AG09309 (cell line): Measurements from ENCODE around the gene AJAP1.

Source experiments
- DNase-seq: peaks from one replicate; pipeline ENCODE4 v3.0.0-alpha.2; 2010; ENCODE audit warnings: low read depth
- H3K4me3 ChIP-seq: 2 replicates; pipeline ENCODE4 v1.5.1; 2011; ENCODE audit warnings: mild to moderate bottlenecking, low read depth, low read length, moderate library complexity; ENCODE audit not compliant: control insufficient read depth
- TF ChIP-seq, protein P1 (sequence below): IDR thresholded peaks from 2 replicates; pipeline ENCODE4 v1.5.1; 2011; ENCODE audit warnings: mild to moderate bottlenecking, low read depth, low read length, inconsistent platforms; ENCODE audit not compliant: insufficient read depth, control insufficient read depth; ENCODE audit errors: missing control alignments

Gene AJAP1

DNA sequence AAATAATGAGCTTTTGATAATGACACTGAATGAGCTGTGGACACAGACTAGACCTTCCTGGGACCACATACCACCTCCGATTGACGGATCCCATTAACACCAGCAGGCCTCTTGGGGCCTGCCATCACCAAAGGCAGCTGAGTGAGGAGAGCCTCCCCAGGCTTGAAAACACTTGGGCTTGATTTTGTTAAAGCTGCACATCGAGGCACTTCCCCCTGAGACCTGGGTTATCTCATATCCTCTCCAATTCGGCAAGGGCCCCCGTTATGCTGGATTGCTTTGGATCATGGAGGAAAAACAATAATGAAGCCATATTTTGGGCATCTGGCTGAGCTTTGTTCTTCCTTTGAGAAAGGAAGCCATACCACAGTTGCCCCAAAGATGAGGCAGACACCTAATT lies 143.0 kb downstream of the AJAP1 start:
- TF ChIP-seq, protein P1, sequence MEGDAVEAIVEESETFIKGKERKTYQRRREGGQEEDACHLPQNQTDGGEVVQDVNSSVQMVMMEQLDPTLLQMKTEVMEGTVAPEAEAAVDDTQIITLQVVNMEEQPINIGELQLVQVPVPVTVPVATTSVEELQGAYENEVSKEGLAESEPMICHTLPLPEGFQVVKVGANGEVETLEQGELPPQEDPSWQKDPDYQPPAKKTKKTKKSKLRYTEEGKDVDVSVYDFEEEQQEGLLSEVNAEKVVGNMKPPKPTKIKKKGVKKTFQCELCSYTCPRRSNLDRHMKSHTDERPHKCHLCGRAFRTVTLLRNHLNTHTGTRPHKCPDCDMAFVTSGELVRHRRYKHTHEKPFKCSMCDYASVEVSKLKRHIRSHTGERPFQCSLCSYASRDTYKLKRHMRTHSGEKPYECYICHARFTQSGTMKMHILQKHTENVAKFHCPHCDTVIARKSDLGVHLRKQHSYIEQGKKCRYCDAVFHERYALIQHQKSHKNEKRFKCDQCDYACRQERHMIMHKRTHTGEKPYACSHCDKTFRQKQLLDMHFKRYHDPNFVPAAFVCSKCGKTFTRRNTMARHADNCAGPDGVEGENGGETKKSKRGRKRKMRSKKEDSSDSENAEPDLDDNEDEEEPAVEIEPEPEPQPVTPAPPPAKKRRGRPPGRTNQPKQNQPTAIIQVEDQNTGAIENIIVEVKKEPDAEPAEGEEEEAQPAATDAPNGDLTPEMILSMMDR: no peak
- no peak for DNase-seq
- no peak overlapping the region for H3K4me3 ChIP-seq

DNA sequence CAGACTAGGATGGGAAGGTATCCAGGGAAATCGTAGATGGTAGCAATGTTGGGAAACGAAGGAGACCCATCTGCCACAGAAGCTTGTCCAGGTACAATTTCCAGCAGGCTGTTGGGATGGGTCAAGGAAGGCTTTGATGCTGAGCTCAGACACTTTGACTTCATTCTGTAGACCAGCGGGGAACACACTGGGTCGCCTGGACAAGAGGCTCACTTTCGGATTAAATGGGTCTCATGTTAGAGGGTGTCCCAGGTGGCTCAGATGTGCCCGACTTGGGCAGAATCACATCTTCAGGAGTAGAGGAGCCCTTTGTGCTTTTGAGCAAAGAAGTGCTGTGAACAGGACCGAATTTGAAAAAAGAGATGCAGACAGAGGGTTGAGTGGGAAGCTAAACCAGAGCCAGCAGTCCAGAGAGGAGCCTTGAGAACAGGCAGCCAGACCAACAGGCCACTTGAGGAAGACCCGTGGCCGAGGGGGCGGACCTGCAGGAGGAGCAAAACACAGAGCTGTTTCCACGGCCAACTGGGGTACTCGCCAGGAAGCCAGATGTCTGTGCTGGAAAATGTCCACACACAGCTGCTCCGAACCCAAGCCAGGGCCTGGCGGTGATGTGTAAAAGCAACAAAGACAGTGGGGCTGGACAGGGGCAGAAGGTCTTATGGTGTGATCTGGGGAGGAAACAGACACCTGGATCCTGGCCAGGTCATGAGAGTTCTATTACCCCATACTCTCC lies 146.9 kb downstream of the AJAP1 start:
- H3K4me3 ChIP-seq: no peak overlapping the region
- TF ChIP-seq, protein P1: no peak
- no peak for DNase-seq

DNA sequence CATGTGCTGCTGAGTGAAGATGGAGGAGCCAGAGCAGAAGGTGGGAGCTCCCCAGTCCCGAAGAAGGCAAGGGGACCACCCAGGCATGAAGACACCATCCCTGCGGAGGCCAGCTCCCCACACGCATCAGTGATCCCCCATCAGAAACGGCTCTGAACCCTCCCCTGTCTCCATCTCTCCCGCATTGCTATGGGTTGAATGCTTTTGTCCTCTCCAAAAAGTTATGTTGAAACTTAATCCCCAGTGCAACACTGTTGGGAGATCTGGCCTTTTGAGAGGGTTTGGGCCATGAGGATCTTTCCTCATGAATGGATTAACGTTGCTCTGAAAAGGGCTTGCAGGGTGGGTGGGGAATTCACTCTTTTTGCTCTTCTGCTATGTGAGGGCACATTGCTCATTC lies 147.6 kb downstream of the AJAP1 start:
- no peak for DNase-seq
- TF ChIP-seq, protein P1: no peak
- no peak overlapping the region for H3K4me3 ChIP-seq

DNA sequence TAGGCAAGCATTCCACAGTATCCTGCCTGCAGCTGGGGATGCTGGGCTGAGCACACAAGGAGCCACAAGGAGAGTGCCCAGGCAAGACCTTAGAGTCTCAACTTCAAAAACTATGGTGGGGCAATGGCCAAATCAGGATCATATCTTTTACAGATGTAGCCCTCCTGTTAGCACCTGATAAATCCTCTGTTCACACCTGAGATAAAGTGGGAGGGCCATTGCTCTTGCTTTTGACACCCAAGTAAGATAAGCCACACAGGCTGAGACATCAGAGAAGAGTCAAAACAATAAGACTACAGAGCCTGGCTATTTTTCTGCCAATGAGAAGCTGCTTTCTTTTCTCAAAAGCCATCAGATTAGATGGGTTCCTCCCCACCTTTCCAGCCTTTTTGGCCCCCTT lies 148.9 kb downstream of the AJAP1 start:
- TF ChIP-seq, protein P1: no peak
- H3K4me3 ChIP-seq: no peak overlapping the region
- DNase-seq: no peak

DNA sequence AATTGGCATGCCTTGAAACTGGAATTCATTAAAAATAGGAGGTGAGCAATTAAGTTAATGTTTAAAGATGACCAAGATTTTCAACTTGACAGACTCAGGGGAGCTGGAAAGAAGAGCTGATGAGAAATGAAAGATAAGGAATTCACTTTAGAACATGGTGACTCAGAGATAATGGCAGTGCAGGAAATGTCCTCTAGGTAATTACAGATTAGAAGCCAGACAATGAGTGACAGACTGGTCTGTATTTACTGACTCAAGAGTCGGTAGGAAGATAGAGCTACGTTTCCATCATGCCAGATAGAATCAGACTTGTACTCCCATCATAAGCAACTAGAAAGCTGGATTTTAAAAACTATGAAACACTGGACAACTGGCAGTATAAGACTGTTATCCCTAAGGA lies 151.6 kb downstream of the AJAP1 start:
- no peak for DNase-seq
- no peak overlapping the region for H3K4me3 ChIP-seq
- TF ChIP-seq, protein P1: no peak

DNA sequence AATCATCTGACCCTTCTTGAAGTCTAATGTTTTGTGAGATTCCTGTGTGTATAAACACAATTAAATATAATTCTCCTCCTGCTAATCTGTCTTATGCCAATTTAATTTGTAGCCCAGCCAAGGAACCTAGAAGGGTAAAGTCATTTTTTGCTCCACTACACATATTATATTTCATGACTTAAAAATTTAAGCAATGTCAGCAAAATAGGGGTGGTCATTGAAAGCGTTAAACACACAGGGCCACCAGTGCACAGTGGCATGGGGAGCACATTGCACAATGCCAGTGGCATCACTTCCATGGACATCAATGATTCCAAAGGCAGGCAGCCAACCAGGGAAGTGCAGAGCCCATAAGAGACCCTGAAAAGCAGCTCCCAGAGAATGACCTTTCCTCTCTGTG lies 166.1 kb downstream of the AJAP1 start:
- TF ChIP-seq, protein P1: no peak
- no peak for DNase-seq

More for the DNA sequence above, 166.1 kb downstream of the AJAP1 start:
- no peak overlapping the region for H3K4me3 ChIP-seq
